Right hindlimb (tissue), 1 donor: Measurements from ENCODE around the gene PPP2CA.
"Not testable (repeated sequence)": the region's sequence is repeated elsewhere in the genome, so short reads cannot be mapped to it uniquely, and the experiment has no call there.

Source experiments
- DNase-seq: peaks from one replicate; pipeline ENCODE4 v3.0.0-alpha.2; 2018

PPP2CA gene

DNA sequence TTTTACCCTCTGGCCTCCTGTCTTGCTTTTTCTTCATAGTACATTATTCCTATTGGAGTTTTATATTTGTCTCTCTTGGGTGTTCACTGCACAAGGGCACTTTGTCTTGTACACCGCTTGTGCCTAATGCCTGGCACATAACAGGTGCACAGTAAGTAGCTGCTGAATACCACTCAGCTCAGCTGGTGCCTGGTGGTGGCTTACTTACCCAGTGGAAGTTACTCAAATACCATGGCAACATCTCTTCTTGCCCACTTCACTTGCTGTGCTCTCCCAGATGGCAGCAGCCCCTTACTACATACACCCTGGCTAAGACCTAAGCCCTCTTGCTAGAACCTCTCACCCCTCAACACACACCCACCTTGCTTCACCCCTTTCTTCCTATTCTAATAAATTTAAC is 37.8 kb downstream of the PPP2CA start:
- DNase-seq: no peak

DNA sequence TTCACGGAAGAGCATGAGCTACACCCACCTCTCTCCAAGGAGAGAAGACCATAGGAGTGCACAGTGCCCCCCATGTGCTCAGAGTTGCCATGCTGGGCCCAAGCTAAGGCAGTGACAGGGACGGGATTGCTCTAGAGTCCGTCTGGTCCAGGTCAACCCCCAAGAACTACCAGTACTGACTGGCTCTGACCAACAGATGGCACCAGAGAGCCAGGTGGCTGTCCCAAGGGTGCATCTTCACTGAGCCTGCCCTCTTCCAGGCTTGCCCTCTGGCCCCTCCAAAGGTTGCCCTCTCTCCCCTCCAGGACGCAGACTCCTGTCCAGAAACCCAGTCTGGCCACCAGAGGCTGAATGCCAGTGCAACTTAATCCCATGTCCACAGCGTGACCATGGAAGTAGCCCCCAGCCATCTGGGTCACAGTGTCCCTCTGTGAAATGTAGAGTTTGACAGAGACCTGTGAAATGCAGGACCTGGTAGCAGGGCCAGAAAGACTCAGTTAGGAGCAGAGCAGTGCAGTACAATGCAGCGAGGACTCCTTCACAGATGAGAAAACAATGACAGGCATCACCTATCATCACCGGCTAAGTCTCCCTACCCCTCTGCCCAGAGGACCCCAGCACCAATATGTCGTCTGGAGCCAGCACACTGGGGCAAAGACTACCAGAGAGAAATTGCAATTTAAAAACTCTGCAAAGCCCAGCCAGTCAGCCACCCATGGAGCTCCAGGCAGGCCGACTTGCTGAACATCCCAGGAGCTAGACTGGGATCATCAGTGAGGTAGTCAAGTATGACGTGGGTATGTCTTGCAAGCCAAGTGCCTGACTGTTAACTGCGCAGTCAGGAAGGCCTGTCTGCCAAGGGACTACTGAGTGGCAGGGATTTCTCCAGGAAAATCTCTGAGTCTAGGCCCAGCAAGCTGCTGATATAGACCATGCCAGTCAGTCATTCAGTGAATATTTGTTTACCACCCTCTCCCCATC is 41.4 kb downstream of the PPP2CA start:
- DNase-seq: peak; percentile 69

DNA sequence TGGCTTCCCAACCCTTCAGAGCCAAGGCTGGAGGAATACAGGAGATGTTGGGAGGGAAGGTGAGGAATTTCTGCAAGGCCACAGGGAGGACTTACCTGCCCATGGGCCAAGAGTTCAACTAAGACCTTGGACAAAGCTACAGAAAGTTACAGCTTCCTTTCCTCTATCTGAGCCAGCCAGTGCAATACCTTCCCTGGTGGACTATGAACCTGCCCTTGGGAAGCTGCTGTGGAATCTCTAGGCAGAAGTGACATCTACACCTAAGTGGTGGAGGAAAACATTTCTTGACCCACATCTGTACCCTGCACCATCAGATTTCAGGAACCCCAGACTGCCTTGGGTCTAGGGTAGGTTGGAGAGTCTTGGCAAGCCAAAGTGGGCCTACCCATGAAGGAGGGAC is 42.4 kb downstream of the PPP2CA start:
- no peak for DNase-seq

DNA sequence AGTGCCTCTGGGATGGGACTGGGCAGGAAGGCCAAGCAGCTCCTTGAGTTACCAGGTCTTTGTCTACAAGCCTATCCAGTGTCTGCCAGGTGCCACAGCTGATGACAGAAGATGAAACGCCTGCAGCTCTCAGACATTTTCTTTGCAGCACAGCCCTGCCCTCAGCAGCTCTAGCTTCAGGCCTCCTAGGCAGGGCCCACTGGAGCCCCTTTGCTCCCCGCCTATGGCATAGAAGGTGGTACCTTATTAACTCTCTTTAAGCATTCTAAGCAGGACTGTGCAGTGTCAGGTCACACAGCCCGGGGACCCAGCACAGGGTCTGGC is 47.8 kb downstream of the PPP2CA start:
- no peak for DNase-seq

DNA sequence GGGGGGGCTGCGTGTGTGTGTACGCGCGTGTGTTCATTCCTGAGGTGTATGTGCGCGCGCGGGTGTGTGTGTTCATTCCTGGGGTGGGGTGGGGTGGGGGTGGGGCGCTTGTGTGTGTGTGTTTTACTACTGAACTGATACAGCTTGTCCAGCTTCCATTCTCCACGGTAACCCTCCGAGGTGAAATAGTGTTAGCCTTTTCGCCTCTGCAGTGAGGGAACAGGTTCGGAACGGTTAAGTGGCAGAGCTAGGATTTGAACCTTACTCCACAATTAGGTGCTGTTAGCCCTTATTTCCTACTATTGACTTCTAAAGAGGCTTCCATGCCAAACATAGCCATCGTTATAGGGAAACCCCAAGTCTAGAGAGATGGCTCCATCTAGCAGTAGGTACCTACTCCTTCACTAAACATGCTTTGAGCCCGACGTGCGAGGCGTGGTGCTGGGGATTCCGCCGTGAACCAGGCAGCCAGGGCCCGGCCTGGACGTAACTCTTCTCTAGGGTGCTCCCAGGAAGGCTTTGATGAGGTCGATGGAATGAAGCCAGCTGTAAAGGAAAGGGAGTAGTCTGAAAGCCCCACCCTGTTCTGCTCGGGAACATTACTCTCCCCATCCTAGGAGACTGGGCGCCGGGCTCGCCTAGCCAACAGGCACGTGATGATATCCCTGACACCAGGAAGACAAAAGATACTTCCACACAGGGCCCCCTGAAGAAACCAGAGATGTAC is 48.3 kb downstream of the PPP2CA start:
- DNase-seq: peak; percentile 27

DNA sequence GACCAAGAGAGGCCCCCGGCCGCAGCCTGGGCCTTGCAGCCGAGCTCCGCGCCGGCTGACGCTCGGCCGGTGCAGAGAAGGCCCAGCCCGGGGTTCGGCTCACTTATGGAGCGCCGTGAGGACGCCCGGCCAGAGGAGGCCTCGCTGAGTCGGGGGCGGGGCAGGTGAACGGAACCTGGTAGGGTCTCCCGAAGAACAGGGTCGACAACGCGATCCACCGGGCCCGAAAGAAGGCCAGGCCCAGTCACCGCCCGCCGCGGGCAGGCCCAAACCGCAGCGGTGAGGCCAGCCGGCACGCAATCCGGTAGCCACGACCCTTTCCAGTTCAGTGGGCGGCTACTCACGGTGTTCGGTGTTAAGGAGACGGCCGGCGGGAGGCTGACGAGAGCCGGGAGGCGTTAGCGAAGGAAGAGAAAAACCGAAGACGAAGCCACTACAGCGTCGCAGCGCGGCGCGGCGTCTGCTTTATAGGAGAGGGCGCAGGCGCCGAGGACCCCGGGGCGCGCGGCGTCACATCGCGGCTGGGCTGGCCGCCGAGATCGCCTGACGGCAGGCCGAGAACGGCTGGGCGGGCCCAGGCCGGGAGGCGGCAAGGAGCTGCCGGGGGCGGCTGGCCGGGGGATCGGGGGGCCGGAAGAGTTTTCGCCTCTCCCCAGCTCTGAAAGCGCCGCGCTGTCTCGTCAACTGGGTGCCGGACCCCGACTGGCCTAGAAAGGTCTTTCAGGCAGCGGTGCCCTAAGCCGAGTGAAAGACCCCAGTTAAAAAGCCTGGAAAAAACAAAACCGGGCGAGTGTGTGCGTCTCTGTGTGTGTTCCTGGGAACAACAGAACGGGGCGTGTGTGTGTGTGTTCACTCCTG is 49.1 kb downstream of the PPP2CA start, which contains the start of gene SKP1:
TSS of gene SKP1 (minus strand) at position 440 of the 858 bp plus-strand sequence. CDS start 2,928 bp downstream, outside the sequence.
- DNase-seq: peak; percentile 90

DNA sequence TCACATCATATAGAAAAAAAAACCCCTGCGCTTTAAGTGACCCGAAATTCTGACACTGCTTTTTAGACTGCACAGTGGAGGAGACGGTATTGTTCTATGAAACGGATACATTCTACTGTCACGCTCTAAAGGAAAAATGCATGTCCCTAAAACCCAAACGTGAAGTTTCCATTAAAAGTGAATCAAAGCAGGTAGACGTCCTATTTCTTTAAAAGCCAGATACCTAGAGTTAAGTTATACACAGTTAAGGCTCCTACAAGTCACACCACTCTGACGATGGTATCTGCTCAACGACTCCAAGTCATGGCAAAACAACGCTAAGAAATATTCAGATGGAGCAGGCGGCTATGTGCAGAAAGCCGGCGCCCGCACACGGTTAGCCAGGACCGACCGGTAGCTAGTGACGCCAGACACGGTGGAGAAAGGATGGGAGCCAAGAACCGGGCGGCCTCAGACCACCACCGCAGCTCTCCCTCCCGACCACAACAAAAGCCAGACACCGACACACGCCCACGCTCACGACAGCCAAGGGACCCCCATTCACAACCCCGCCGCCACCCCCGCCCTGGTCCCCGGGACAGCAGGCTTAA is 49.9 kb downstream of the PPP2CA start:
- DNase-seq: no peak

DNA sequence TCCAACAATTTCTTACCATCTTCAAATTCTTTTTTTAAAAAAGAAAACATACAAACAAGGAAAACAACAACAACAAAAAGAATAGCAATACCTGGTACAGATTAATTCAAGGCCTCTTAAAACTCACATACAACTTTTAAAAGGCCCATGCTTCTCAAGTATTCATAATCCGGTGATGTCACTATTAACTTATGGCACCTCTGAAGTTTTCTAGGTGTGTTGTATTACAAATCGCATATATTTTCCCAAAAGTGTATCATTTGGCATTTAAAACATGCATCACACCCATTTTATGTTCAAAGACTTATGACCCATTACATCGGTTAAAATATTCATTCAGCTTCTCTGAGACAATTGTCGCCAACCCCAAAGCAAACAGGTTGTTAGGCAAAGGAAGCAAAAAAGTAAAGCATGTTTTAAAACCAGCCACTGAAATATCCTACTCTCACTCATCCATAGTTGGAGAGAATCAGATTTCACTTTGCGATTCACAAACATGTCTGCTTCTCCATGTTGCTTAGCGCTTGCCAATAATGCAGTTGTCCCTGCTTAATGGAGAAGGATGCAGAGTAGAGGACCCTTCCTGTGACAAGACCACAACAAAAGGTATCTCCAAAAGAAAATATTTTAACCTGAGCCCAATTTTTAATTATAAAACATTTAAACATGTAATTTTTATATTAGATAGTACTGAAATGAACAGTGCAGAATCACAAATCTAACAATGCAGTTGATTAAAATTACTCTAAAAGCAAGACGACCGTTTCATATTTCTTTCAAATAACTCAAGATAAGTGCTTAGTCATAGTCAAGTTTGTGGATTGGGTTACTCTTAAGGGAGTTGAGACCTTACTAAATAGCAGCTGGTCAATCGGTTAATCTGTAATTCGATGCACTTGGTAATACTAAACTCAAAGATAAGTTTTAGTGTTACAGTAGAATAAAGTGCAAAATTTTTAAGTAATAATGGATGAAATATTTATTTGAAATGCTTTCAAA is 50.7 kb downstream of the PPP2CA start:
- no peak for DNase-seq

DNA sequence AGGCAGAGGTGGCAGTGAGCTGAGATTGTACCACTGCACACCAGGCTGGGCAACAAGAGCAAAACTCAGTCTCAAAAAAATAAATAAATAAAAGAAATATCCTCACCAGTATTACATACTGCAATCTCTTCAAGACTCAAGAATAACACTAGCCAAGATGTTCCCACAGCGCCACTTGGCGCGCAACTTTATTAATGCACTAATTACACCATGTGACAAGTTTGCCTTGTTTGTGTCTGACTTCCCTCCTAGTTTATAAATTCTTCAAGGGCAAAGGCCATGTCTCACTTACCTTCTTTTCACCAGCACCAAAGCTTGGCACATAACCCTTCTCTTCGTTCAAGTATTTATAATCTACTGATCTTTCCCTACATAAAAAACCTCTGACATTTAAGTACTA is 53.9 kb downstream of the PPP2CA start:
- no peak for DNase-seq

DNA sequence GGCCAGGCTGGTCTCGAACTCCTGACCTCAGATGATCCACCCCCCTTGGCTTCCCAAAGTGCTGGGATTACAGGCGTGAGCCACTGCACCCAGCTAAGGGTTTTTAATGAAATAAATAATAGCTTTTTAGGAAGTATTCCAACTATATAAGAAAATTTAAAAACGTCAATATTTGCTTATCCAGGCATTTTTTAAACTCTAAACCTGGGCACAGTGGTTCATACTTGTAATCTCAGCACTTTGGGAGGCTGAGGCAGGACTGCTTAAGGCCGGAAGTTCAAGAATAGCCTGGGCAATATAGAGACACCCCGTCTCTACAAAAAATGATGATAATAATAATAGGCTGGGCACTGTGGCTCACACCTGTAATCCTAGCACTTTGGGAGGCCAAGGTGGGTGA is 63.3 kb downstream of the PPP2CA start:
- DNase-seq: no peak

DNA sequence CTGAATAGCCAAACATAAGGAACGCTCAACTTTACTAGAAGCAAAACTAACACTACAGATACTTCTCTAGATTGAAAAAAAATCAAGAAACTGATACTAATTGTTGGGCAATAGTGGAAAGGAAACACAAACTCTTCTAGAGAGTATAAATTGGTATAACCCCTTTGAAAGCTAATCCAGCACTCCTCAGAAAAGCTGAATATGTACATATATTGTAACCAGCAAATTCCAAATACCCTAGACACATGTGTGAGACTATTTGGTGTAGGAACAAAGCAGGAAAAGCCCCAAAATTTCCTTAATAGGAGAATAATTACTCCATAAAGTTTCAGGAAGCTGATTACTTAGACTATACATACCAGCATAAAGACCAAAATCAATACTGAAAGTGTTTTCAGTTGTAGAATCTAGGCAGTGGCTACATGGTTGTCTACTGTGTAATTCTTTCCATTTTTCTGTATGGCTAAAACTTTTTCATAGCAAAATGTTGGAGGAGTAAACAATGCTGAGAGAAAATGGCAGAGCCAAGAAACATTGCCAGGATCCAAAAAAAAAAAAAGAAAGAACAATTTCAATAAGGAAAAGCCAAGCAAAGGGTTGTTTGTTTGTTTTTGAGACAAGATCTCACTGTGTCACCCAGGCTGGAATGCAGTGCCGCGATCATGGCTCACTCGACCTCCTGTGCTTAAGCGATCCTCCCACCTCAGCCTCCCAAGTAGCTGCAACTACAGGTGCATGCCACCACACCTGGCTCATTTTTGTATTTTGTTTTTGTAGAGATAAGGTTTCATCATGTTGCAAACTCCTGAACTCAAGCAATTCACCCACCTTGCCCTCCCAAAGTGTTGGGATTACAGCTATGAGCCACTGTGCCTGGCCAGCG is 64.1 kb downstream of the PPP2CA start:
- no peak for DNase-seq

DNA sequence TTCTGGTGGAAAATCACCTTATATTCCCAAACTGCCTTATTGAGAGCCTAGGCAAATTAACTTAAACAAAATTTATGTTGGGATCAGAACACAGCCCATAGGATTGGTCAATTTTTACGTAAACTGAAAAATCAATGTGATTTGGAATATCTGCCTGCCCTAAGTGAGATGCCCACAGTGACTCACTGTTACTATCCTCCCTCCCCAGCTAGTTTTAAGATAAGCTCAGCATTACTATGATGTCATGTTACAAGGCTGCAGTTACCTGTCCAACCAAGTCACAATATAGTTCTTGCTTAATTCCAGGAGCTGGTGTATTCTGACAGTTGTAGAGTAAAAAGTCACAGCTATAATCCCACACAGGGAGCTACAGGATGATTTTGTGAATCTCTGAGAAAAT is 72.2 kb downstream of the PPP2CA start:
- DNase-seq: no peak

DNA sequence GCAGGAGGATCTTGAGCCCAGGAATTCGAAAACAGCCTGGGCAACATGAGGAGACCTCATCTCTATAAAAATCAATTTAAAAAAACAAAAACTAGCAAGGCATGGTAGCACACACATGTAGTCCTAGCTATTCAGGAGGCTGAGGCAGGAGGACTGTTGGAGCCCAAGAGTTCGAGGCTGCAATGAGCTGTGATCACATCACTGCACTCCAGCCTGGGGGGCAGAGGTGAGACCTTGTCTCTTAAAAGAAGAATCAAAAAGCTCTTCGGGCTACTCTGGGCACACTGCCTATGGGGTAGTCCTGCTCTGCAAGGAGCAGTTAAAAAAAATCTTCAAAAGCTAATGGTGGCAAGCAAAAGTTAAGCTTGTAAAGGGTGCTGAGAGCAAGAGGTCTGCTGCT is 72.6 kb downstream of the PPP2CA start:
- DNase-seq: no peak

DNA sequence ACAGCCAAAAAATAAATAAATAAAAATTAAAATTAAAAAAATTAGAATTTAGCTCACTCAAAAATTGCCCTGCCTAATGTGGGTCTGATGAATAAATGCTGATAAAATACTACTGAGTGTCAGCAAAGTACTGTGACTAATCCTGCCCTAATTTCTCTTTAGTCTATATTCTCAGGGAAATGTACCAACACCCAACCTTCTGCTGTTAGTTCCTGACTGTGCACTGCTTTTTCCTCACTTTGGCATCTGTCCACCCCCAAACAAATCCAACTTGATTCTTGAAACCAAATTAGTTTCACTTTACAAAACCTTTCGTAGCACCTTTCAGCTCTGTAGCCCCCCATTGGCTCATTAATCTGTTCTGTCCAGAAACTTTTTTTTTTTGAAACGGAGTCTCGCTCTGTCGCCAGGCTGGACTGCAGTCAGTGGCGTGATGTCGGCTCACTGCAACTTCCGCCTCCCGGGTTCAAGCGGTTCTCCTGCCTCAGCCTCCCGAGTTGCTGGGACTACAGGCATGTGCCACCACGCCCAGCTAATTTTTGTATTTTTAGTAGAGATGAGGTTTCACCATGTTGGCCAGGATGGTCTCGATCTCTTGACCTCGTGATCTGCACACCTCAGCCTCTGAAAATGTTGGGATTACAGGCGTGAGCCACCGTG is 73.6 kb downstream of the PPP2CA start:
- not testable (repeated sequence) for DNase-seq

DNA sequence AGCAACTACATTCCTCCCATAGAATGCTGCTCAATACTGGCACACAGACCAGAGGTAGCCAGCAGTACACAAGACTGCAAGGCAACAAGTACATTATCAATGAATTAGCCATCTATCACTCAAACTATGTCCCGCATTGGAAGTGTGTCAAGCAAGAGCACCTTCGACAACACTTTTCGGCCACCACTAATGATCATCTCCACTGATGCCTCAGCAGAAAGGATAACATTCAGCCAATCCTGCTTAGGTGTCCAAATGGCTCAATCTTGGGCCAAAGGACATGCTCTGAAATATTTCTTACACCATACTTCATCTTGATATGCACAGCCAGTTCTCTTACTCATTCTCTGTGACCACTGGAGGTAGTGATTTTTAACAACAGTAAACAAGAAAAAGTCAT is 74.2 kb downstream of the PPP2CA start:
- no peak for DNase-seq

DNA sequence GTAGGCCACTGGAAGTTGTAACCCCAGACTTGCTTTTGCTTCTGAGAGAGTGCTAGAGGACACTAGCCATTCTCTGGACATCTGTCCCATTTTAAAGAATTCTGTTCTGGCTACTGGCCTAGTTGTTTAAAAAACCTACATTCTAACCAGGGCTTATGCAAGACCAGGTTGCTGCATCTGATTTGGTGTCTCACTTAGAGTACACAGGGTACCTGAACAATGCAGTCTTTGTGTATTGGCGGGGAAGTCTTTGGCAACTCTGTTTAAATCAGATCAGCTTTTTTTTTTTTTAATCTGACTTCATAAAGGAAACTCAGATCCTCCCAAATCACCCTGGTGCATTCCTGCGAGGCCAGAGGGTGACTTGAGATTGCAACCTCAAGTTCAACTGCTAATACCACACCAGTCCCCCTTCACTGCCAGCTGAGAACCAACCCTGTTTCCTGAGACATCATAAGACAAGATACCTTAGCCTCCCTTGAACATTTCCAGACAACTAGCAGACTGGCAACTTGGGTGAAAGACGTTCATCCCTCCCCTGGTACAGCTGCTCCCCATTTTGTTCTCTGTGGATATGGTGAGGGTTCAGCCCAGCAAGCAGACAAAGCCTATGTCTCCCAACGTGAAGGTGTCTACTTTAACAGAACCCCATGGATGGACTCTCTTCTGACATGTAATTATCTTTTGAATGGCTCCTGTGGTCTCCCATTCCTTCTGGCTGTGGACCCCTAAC is 76.1 kb downstream of the PPP2CA start:
- DNase-seq: no peak

DNA sequence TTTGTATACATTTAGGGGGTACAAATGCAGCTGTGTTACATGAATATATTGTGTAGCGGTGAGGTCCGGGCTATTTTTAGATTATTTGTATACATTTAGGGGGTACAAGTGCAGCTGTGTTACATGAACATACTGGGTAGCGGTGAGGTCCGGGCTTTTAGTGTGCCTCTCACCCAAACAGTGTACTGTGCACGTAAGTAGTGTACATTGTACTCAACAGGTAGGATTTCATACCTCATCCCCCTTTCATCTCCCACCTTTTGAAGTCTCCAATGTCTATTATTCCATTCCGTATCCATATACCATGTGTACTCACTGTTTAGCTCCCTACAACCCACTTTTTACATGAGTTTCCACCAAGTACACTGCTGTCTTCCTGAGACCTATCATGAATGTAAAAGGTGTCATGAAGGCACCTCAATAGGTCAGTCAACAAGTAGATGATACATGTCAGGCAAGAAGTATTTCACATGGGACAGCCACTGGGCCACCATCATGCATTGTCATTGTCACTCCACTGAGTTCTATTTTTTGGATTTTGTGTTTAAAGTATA is 76.8 kb downstream of the PPP2CA start:
- no peak for DNase-seq

DNA sequence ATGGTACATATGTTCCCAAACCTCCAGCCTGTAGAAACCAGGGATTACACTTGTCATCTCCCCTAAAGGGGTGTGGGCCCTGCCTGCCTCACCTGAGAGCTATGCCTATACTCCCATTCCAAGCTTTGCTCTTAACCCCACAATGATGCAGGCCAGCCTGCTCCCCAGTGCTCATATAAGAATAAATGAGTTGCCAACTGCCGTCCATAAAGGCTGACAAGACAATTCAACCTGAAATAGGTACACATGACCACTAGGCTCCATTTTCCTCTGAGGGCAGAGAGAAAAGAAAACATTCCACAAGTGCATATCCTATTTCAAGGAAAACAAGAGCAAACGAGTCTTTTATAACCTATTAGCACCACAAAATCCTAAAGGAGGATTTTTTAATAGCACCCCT is 77.6 kb downstream of the PPP2CA start:
- DNase-seq: no peak
